GM12878 (cell line): ENCODE measurements around the gene CLEC16A. TPM values are rescaled to one million over a fixed set of nuclear protein-coding genes. Genes with fewer than 3 reads are reported as not detected.

Source experiments
- ATAC-seq: fragments of 200-7000 bp; cut with Tn5 transposase; 3 replicates; pipeline ENCODE4 v1.9.1; 2020; ENCODE audit warnings: mild to moderate bottlenecking, moderate library complexity
- BruUV-seq: library from RNA; stranded (reverse); fragments of 400-500 nt; replicated peaks from 2 replicates; lab custom pipeline; 2021; lab: Mats Ljungman, UMichigan
- CTCF ChIA-PET: fragments of 300-600 bp; sonication (Branson Sonifier 250); formaldehyde crosslinking; extraction: SDS; loops from one replicate; lab custom pipeline; 2021; ENCODE audit warnings: inconsistent platforms; lab: Yijun Ruan, JAX
- POLR2A ChIA-PET: fragments of 350-600 bp; formaldehyde crosslinking; extraction: SDS; loops from one replicate; lab custom pipeline; 2021; ENCODE audit warnings: inconsistent platforms; lab: Charles Lee
- RAD21 ChIA-PET: fragments of 300-600 bp; sonication (Branson Sonifier 250); formaldehyde crosslinking; loops from one replicate; lab custom pipeline; 2023; ENCODE audit warnings: antibody characterized with exemption; ENCODE audit not compliant: unreplicated experiment; lab: Charles Lee
- SMC1A ChIA-PET: fragments of 300-600 bp; sonication (Branson Sonifier 250); formaldehyde crosslinking; loops from one replicate; lab custom pipeline; 2023; ENCODE audit not compliant: unreplicated experiment, uncharacterized antibody; lab: Charles Lee
- DNase-seq: peaks from one replicate; pipeline ENCODE4 v3.0.0-alpha.2; 2011; ENCODE audit warnings: low read depth, low spot score
- FAIRE-seq: peaks from 3 replicates; lab custom pipeline; 2011; peaks lifted over from hg19 to GRCh38; lab: Jason Lieb, UNC
- H2AFZ ChIP-seq: 2 replicates; pipeline ENCODE4 v1.6.0; 2011; ENCODE audit warnings: low read depth, low read length, control low read depth; ENCODE audit not compliant: control insufficient read depth
- H3K27ac ChIP-seq: 2 replicates; pipeline ENCODE4 v1.5.1; 2011; ENCODE audit warnings: control low read depth; ENCODE audit not compliant: control insufficient read depth, insufficient read depth
- H3K27me3 ChIP-seq, 2 experiments: replicated peaks in 1 of 2; 2 replicates each; pipeline versions ENCODE4 v1.6.0 to v1.6.1; 2011; ENCODE audit warnings: low read length in 1 of 2; ENCODE audit not compliant: control insufficient read depth in 2 of 2, insufficient read depth in 2 of 2
- H3K36me3 ChIP-seq, 2 experiments: 2 replicates each; pipeline ENCODE4 v1.5.1; 2011; ENCODE audit warnings: low read length in 1 of 2; ENCODE audit not compliant: control insufficient read depth in 2 of 2, insufficient read depth in 2 of 2
- H3K4me1 ChIP-seq: 2 replicates; pipeline ENCODE4 v1.6.1; 2011; ENCODE audit warnings: mild to moderate bottlenecking, low read length, moderate library complexity, mixed read lengths; ENCODE audit not compliant: control insufficient read depth, insufficient read depth
- H3K4me2 ChIP-seq: 2 replicates; pipeline ENCODE4 v1.6.0; 2011; ENCODE audit warnings: control low read depth; ENCODE audit not compliant: control insufficient read depth, insufficient read depth
- H3K4me3 ChIP-seq: fragments of 200-600 bp; sonication (generic); 2 replicates; pipeline ENCODE4 v1.5.1; 2016
- H3K79me2 ChIP-seq: 2 replicates; pipeline ENCODE4 v1.6.0; 2011; ENCODE audit warnings: low read length; ENCODE audit not compliant: control insufficient read depth, insufficient read depth
- H3K9ac ChIP-seq: 2 replicates; pipeline ENCODE4 v1.8.0; 2011; ENCODE audit warnings: low read length, control low read depth, mixed read lengths; ENCODE audit not compliant: control insufficient read depth, insufficient read depth
- H3K9me3 ChIP-seq: replicated peaks from 3 replicates; pipeline ENCODE4 v1.5.1; 2011; ENCODE audit warnings: mild to moderate bottlenecking, low read length; ENCODE audit not compliant: control insufficient read depth, insufficient read depth
- H4K20me1 ChIP-seq: 2 replicates; pipeline ENCODE4 v1.6.0; 2011; ENCODE audit not compliant: control insufficient read depth, insufficient read depth
- BCL11A ChIP-seq: IDR thresholded peaks from 2 replicates; pipeline ENCODE4 v1.6.1; 2011; ENCODE audit warnings: low read depth, low read length
- BHLHE40 ChIP-seq, 2 experiments: fragments of 450-650 bp in 1 of 2; IDR thresholded peaks; 2 replicates each; pipeline ENCODE4 v1.6.1; 2011 to 2017; ENCODE audit warnings: low read depth in 2 of 2, borderline replicate concordance in 1 of 2, improper control_type of control experiment in 1 of 2, low read length in 1 of 2, mild to moderate bottlenecking in 1 of 2
- CEBPB ChIP-seq, 2 experiments: fragments of 150-350 bp in 1 of 2; IDR thresholded peaks; 2 replicates each; pipeline ENCODE4 v1.6.1; 2012 to 2014; ENCODE audit warnings: low read depth in 2 of 2, low read length in 2 of 2, borderline replicate concordance in 1 of 2, inconsistent platforms in 1 of 2
- EZH2 ChIP-seq: IDR thresholded peaks from 2 replicates; pipeline ENCODE4 v1.6.1; 2012; ENCODE audit warnings: low read depth, mild to moderate bottlenecking, control low read depth, inconsistent platforms, low read length, borderline replicate concordance; ENCODE audit not compliant: control insufficient read depth
- FOS ChIP-seq: IDR thresholded peaks from 3 replicates; pipeline ENCODE4 v1.6.1; 2011; ENCODE audit warnings: borderline replicate concordance; ENCODE audit not compliant: insufficient read length; ENCODE audit errors: extremely low read depth
- NR2F1 ChIP-seq: fragments of 450-650 bp; conservative IDR thresholded peaks from 2 replicates; pipeline ENCODE4 v1.6.1; 2017; ENCODE audit warnings: mild to moderate bottlenecking
- PML ChIP-seq: IDR thresholded peaks from 2 replicates; pipeline ENCODE4 v1.6.1; 2012; ENCODE audit warnings: low read length, inconsistent platforms
- POLR2A ChIP-seq: IDR thresholded peaks from 2 replicates; pipeline ENCODE4 v1.6.1; 2011; ENCODE audit warnings: low read depth, mild to moderate bottlenecking, low read length
- RAD51 ChIP-seq: fragments of 450-650 bp; IDR thresholded peaks from 2 replicates; pipeline ENCODE4 v1.6.1; 2016; ENCODE audit warnings: moderate library complexity, mild to moderate bottlenecking, inconsistent platforms
- RBBP5 ChIP-seq: fragments of 200-600 bp; sonication (generic); conservative IDR thresholded peaks from 2 replicates; pipeline ENCODE4 v1.6.1; 2016
- RCOR1 ChIP-seq: conservative IDR thresholded peaks from 2 replicates; pipeline ENCODE4 v1.6.1; 2012; ENCODE audit warnings: low read depth, low read length, improper control_type of control experiment
- SIN3A ChIP-seq: IDR thresholded peaks from 2 replicates; pipeline ENCODE4 v1.6.1; 2012; ENCODE audit warnings: low read depth, low read length, improper control_type of control experiment
- SMAD5 ChIP-seq: IDR thresholded peaks from 2 replicates; pipeline ENCODE4 v1.6.1; 2016; ENCODE audit warnings: antibody characterized with exemption, low read depth
- TBL1XR1 ChIP-seq: IDR thresholded peaks from 2 replicates; pipeline ENCODE4 v1.6.1; 2012; ENCODE audit warnings: low read depth, low read length, improper control_type of control experiment
- ZZZ3 ChIP-seq: IDR thresholded peaks from 2 replicates; pipeline ENCODE4 v1.6.1; 2011; ENCODE audit warnings: low read depth; ENCODE audit not compliant: control insufficient read depth, insufficient read length
- WGBS: methylation state at CpG from one replicate; pipeline ENCODE4 v1.1.6; 2016; ENCODE audit warnings: low lambda C conversion rate; ENCODE audit not compliant: insufficient replicate concordance, insufficient coverage; ENCODE audit errors: missing lambda C conversion rate; 5-methylcytosine and 5-hydroxymethylcytosine counted together
- in situ Hi-C: fragments of 300-500 bp; cut with MboI; formaldehyde crosslinking; loops from 9 replicates; pipeline ENCODE4 v1.14.3; 2018; ENCODE audit warnings: mixed read lengths
- intact Hi-C: fragments of 100-400 bp; cut with micrococcal nuclease; formaldehyde crosslinking; loops from one replicate; pipeline ENCODE4 v1.14.2; 2022; ENCODE audit not compliant: unreplicated experiment
- polyA plus RNA-seq, 11 experiments: library from polyadenylated mRNA; depleted of rRNA in 4 of 11; unstranded in 6 of 11; stranded (reverse) in 5 of 11; fragments of >200 nt; fragmentation: Nextera tagmentation in 4 of 11; fragmentation: Illumina TruSeq in 1 of 11; extraction: Ambion mirVana in 4 of 11; extraction: Trizol in 1 of 11; gene quantifications; 1 replicate in 1 of 11; 2 replicates in 10 of 11; pipeline versions ENCODE4 v1.2.1 to v1.2.3, GENCODE V29; 2011 to 2016; ENCODE audit warnings: inconsistent platforms in 2 of 11, missing spikeins in 2 of 11, low read depth in 1 of 11
- total RNA-seq, 4 experiments: library from RNA; depleted of rRNA in 3 of 4; stranded (reverse); fragments of >200 nt in 3 of 4; fragmentation: Illumina TruSeq in 1 of 4; extraction: Trizol in 1 of 4; gene quantifications; 2 replicates each; pipeline versions ENCODE4 v1.2.1 to v1.2.3, GENCODE V29; 2013 to 2021

CLEC16A gene
- total and polyA plus RNA-seq, 10 of the 15 experiments (the other 5 are each of a cell fraction or from before 2014, with no cell fraction given), result 1.5 to 28.8 (median 19.2) TPM

GRCh38 chr16:10922328-10923145, 21.8 kb upstream of the CLEC16A start:
- Histone ChIP-seq H3K9ac (no peak overlapping the region), H3K27ac (no peak overlapping the region), H2AFZ (no peak overlapping the region), H3K36me3 (peaks cover 38 to 39% of the 10 kb centered on the region in 2 experiments), H3K4me3 (no peak overlapping the region), H3K27me3 (no peaks in the 10 kb centered on the region), H4K20me1 (no peaks in the 10 kb centered on the region), H3K79me2 (no peaks in the 10 kb centered on the region), H3K9me3 (no peaks in the 10 kb centered on the region), H3K4me2 (no peak overlapping the region), H3K4me1 (peaks cover 7% of the 10 kb centered on the region)
- POLR2A ChIA-PET, result interaction anchor here (0.5 to 2.8 kb wide), 5 partner anchors 8 to 149 kb away, joined by 3 to 10 read pairs (median 3); no protein-coding TSS in a partner anchor
- SMC1A ChIA-PET, result interaction anchor here (0.9 to 1.9 kb wide), 4 partner anchors 9 to 47 kb away, joined by 3 to 9 read pairs (median 4); no protein-coding TSS in a partner anchor
- in situ Hi-C loops, result no loop called here
- WGBS, result 91% methylated on average over 14 of the region's 14 CpGs
- no TSS peak for BruUV-seq
- RAD21 ChIA-PET, result no interaction called here
- TF ChIP-seq POLR2A (peak; percentile 37; the same call in 1 of the 2 replicates), RBBP5 (no peak)
- ATAC-seq, result no peak
- CTCF ChIA-PET, result interaction anchor here (0.9 to 3.1 kb wide), 4 partner anchors 25 to 407 kb away, joined by 3 to 13 read pairs (median 4); no protein-coding TSS in a partner anchor
- DNase-seq, result no peak
- intact Hi-C loops, result no loop called here
- no peak for FAIRE-seq

- SMC1A ChIA-PET, result interaction anchor here (1.5 kb wide), 1 partner anchor 47 kb away, joined by 3 read pairs; no protein-coding TSS in a partner anchor
- H3K9ac ChIP-seq, result no peak overlapping the region
- H3K27ac ChIP-seq, result no peak overlapping the region
- no TSS peak for BruUV-seq
- POLR2A ChIA-PET, result interaction anchor here (1.3 to 2.8 kb wide), 2 partner anchors 11 to 150 kb away, joined by 3 to 10 read pairs; no protein-coding TSS in a partner anchor
- H3K4me2 ChIP-seq, result no peak overlapping the region
- no peak for FAIRE-seq
- no peak overlapping the region for H3K4me3 ChIP-seq
- intact Hi-C loops (no loop called here), in situ Hi-C loops (no loop called here)
- CTCF ChIA-PET, result interaction anchor here (0.9 to 3.1 kb wide), 3 partner anchors 26 to 408 kb away, joined by 3 to 13 read pairs (median 4); no protein-coding TSS in a partner anchor
- no peak overlapping the region for H2AFZ ChIP-seq
- no peaks in the 10 kb centered on the region for H4K20me1 ChIP-seq
- H3K79me2 ChIP-seq, result no peaks in the 10 kb centered on the region
- ATAC-seq, result no peak
- 96% methylated on average over 10 of the region's 10 CpGs for WGBS
- H3K9me3 ChIP-seq, result no peaks in the 10 kb centered on the region
- RAD21 ChIA-PET, result no interaction called here
- peaks cover 39 to 41% of the 10 kb centered on the region in 2 experiments for H3K36me3 ChIP-seq
- DNase-seq, result no peak
- no peaks in the 10 kb centered on the region for H3K27me3 ChIP-seq
- peaks cover 5% of the 10 kb centered on the region for H3K4me1 ChIP-seq
- TF ChIP-seq TBL1XR1 (no peak), SMAD5 (no peak), ZZZ3 (no peak), RAD51 (no peak), RCOR1 (no peak), NR2F1 (no peak), BHLHE40 (IDR thresholded peaks at IDR 0.05; ENCODE audit: borderline replicate concordance in 1 of 2, low read depth in 2 of 2, low read length in 1 of 2) (no peak), PML (no peak), SIN3A (no peak), FOS (no peak), CEBPB (IDR thresholded peaks at IDR 0.05; ENCODE audit: borderline replicate concordance in 1 of 2, low read depth in 2 of 2, low read length in 2 of 2) (no peak), EZH2 (no peak), BCL11A (no peak)
These were observed 21.2 kb upstream of the CLEC16A start for GRCh38 chr16:10923146-10923649.
